WTC11 (cell line): ENCODE data around the gene TGDS. TPM values are rescaled to one million over a fixed set of nuclear protein-coding genes. Genes with fewer than 3 reads are reported as not detected.
"Not testable (repeated sequence)": the region's sequence is repeated elsewhere in the genome, so short reads cannot be mapped to it uniquely, and the experiment has no call there.

Experiments
- ATAC-seq: fragments of 200-7000 bp; cut with Tn5 transposase; 2 replicates; pipeline ENCODE4 v1.10.0; 2021; ENCODE audit warnings: mild to moderate bottlenecking, moderate library complexity
- CTCF ChIA-PET: fragments of 300-600 bp; sonication (Branson Sonifier 250); formaldehyde crosslinking; loops from one replicate; lab custom pipeline; 2021; ENCODE audit warnings: antibody characterized with exemption; lab: Charles Lee
- POLR2A ChIA-PET: fragments of 350-600 bp; sonication (Branson Sonifier 250); formaldehyde crosslinking; loops from one replicate; lab custom pipeline; 2021; ENCODE audit warnings: antibody characterized with exemption; lab: Charles Lee
- DNase-seq: peaks from one replicate; pipeline ENCODE4 v3.0.0; 2021; ENCODE audit warnings: low spot score
- H3K27ac Mint-ChIP-seq: 2 replicates; pipeline ENCODE4 v1.8.0; 2021; ENCODE audit warnings: mixed read lengths
- H3K27me3 Mint-ChIP-seq: 2 replicates; pipeline ENCODE4 v1.8.0; 2021; ENCODE audit warnings: low read depth, mild to moderate bottlenecking, moderate library complexity, mixed read lengths
- H3K36me3 Mint-ChIP-seq: 2 replicates; pipeline ENCODE4 v1.8.0; 2021; ENCODE audit warnings: mixed read lengths
- H3K4me1 Mint-ChIP-seq: 2 replicates; pipeline ENCODE4 v1.8.0; 2022; ENCODE audit warnings: mixed read lengths
- H3K4me3 Mint-ChIP-seq: 2 replicates; pipeline ENCODE4 v1.8.0; 2021; ENCODE audit warnings: mild to moderate bottlenecking, moderate library complexity, mixed read lengths
- H3K9me3 Mint-ChIP-seq: 2 replicates; pipeline ENCODE4 v1.8.0; 2021; ENCODE audit warnings: mixed read lengths
- CBFB ChIP-seq: sonication (generic); formaldehyde crosslinking; IDR thresholded peaks from 2 replicates; pipeline ENCODE4 v1.8.1; 2022; ENCODE audit warnings: mild to moderate bottlenecking, low read depth, missing genetic modification reagents
- CREM ChIP-seq: sonication (generic); formaldehyde crosslinking; IDR thresholded peaks from 2 replicates; pipeline ENCODE4 v1.8.1; 2022; ENCODE audit warnings: mild to moderate bottlenecking, missing genetic modification reagents, moderate library complexity
- E2F1 ChIP-seq: sonication (generic); formaldehyde crosslinking; IDR thresholded peaks from 2 replicates; pipeline ENCODE4 v1.8.0; 2022; ENCODE audit warnings: mild to moderate bottlenecking, missing genetic modification reagents
- ERG ChIP-seq: fragments of 250-450 bp; sonication (Bioruptor Pico); IDR thresholded peaks from 2 replicates; pipeline ENCODE4 v1.8.0; 2021; ENCODE audit warnings: mild to moderate bottlenecking
- FOXP4 ChIP-seq: sonication (generic); formaldehyde crosslinking; IDR thresholded peaks from 2 replicates; pipeline ENCODE4 v1.8.0; 2022; ENCODE audit warnings: mild to moderate bottlenecking, missing genetic modification reagents
- GTF2I ChIP-seq: fragments of 250-450 bp; sonication (Bioruptor Pico); conservative IDR thresholded peaks from 2 replicates; pipeline ENCODE4 v1.4.0; 2021; ENCODE audit warnings: mild to moderate bottlenecking
- MXD4 ChIP-seq: fragments of 250-450 bp; sonication (Bioruptor Pico); IDR thresholded peaks from 2 replicates; pipeline ENCODE4 v1.8.0; 2021; ENCODE audit warnings: mild to moderate bottlenecking, moderate library complexity, borderline replicate concordance
- NR3C1 ChIP-seq: sonication (generic); formaldehyde crosslinking; conservative IDR thresholded peaks from 2 replicates; pipeline ENCODE4 v1.8.1; 2023; ENCODE audit warnings: low read depth, mild to moderate bottlenecking, missing genetic modification reagents
- SMAD4 ChIP-seq: sonication (generic); formaldehyde crosslinking; IDR thresholded peaks from 2 replicates; pipeline ENCODE4 v1.8.0; 2022; ENCODE audit warnings: mild to moderate bottlenecking, missing genetic modification reagents
- TP53 ChIP-seq: sonication (generic); formaldehyde crosslinking; IDR thresholded peaks from 2 replicates; pipeline ENCODE4 v1.8.1; 2023; ENCODE audit warnings: mild to moderate bottlenecking, missing genetic modification reagents
- ZMAT4 ChIP-seq: fragments of 250-450 bp; sonication (Bioruptor Pico); IDR thresholded peaks from 2 replicates; pipeline ENCODE4 v1.9.0; 2021; ENCODE audit warnings: mild to moderate bottlenecking
- ZNF396 ChIP-seq: fragments of 250-450 bp; sonication (Bioruptor Pico); IDR thresholded peaks from 2 replicates; pipeline ENCODE4 v1.8.0; 2021; ENCODE audit warnings: mild to moderate bottlenecking, moderate library complexity, borderline replicate concordance
- total RNA-seq: library from RNA; stranded (reverse); gene quantifications from 3 replicates; pipeline ENCODE4 v1.2.3, GENCODE V29; 2021
- TF ChIP-seq, protein P1 (sequence below): sonication (generic); formaldehyde crosslinking; IDR thresholded peaks from 2 replicates; pipeline ENCODE4 v1.8.0; 2022; ENCODE audit warnings: missing genetic modification reagents
- TF ChIP-seq, protein P2 (sequence below): sonication (generic); formaldehyde crosslinking; conservative IDR thresholded peaks from 2 replicates; pipeline ENCODE4 v1.8.1; 2023; ENCODE audit warnings: mild to moderate bottlenecking, low read depth, missing genetic modification reagents, moderate library complexity
- TF ChIP-seq, protein P3 (sequence below): sonication (generic); formaldehyde crosslinking; IDR thresholded peaks from 2 replicates; pipeline ENCODE4 v1.8.1; 2023; ENCODE audit warnings: mild to moderate bottlenecking, missing genetic modification reagents

TGDS gene
- total RNA-seq, 1 experiment from 2014 or later, result 12.5 TPM

DNA sequence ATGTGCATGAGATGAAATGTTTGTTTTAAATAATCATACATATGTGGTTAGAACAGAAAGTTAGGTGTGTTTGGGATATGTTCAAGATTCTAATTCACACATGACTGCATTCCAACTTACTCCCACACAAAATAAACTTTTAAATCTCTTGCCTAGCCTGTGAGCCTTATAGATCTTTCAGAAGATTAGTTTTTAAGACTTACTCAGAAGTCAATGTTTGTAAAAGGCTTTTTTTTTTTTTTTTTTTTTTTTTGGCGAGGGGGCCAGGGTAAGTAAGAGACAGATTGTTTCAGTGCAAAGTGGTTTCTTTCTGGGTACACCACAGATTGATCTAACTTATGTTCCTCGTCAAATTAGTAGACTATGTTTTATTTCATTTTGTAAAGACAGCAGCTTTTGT, 44.8 kb upstream of the TGDS start (continued):
- TF ChIP-seq, protein P1, sequence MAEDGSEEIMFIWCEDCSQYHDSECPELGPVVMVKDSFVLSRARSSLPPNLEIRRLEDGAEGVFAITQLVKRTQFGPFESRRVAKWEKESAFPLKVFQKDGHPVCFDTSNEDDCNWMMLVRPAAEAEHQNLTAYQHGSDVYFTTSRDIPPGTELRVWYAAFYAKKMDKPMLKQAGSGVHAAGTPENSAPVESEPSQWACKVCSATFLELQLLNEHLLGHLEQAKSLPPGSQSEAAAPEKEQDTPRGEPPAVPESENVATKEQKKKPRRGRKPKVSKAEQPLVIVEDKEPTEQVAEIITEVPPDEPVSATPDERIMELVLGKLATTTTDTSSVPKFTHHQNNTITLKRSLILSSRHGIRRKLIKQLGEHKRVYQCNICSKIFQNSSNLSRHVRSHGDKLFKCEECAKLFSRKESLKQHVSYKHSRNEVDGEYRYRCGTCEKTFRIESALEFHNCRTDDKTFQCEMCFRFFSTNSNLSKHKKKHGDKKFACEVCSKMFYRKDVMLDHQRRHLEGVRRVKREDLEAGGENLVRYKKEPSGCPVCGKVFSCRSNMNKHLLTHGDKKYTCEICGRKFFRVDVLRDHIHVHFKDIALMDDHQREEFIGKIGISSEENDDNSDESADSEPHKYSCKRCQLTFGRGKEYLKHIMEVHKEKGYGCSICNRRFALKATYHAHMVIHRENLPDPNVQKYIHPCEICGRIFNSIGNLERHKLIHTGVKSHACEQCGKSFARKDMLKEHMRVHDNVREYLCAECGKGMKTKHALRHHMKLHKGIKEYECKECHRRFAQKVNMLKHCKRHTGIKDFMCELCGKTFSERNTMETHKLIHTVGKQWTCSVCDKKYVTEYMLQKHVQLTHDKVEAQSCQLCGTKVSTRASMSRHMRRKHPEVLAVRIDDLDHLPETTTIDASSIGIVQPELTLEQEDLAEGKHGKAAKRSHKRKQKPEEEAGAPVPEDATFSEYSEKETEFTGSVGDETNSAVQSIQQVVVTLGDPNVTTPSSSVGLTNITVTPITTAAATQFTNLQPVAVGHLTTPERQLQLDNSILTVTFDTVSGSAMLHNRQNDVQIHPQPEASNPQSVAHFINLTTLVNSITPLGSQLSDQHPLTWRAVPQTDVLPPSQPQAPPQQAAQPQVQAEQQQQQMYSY, result no peak

- H3K4me3 Mint-ChIP-seq, POLR2A ChIA-PET, H3K36me3 Mint-ChIP-seq, H3K27me3 Mint-ChIP-seq, H3K27ac Mint-ChIP-seq, ATAC-seq, H3K9me3 Mint-ChIP-seq, CTCF ChIA-PET, DNase-seq: not testable (repeated sequence)
- peaks cover 27% of the 10 kb centered on the region for H3K4me1 Mint-ChIP-seq
Observed at GRCh38 chr13:94637677-94638076, 41.7 kb upstream of the TGDS start.

- DNase-seq, result no peak
- POLR2A ChIA-PET, result no interaction called here
- Mint-ChIP-seq H3K27me3 (no peaks in the 10 kb centered on the region), H3K27ac (no peak overlapping the region), H3K4me1 (peaks cover 33% of the 10 kb centered on the region), H3K4me3 (no peak overlapping the region), H3K9me3 (peaks cover 5% of the 10 kb centered on the region), H3K36me3 (peaks cover 7% of the 10 kb centered on the region; the same call in 1 of the 2 replicates)
- CTCF ChIA-PET, result no interaction called here
- no peak for ATAC-seq
- TF ChIP-seq ERG, result no peak
- no peak for TF ChIP-seq ZMAT4 (CRISPR knock-in tag)
- TF ChIP-seq, protein P2, sequence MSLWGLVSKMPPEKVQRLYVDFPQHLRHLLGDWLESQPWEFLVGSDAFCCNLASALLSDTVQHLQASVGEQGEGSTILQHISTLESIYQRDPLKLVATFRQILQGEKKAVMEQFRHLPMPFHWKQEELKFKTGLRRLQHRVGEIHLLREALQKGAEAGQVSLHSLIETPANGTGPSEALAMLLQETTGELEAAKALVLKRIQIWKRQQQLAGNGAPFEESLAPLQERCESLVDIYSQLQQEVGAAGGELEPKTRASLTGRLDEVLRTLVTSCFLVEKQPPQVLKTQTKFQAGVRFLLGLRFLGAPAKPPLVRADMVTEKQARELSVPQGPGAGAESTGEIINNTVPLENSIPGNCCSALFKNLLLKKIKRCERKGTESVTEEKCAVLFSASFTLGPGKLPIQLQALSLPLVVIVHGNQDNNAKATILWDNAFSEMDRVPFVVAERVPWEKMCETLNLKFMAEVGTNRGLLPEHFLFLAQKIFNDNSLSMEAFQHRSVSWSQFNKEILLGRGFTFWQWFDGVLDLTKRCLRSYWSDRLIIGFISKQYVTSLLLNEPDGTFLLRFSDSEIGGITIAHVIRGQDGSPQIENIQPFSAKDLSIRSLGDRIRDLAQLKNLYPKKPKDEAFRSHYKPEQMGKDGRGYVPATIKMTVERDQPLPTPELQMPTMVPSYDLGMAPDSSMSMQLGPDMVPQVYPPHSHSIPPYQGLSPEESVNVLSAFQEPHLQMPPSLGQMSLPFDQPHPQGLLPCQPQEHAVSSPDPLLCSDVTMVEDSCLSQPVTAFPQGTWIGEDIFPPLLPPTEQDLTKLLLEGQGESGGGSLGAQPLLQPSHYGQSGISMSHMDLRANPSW (CRISPR knock-in tag), result no peak
- TF ChIP-seq SMAD4 (CRISPR knock-in tag), result no peak
- no peak for TF ChIP-seq CREM (CRISPR knock-in tag)
- TF ChIP-seq CBFB, result no peak
- no peak for TF ChIP-seq TP53 (CRISPR knock-in tag)
- no peak for TF ChIP-seq ZNF396 (CRISPR knock-in tag)
- TF ChIP-seq, protein P3, sequence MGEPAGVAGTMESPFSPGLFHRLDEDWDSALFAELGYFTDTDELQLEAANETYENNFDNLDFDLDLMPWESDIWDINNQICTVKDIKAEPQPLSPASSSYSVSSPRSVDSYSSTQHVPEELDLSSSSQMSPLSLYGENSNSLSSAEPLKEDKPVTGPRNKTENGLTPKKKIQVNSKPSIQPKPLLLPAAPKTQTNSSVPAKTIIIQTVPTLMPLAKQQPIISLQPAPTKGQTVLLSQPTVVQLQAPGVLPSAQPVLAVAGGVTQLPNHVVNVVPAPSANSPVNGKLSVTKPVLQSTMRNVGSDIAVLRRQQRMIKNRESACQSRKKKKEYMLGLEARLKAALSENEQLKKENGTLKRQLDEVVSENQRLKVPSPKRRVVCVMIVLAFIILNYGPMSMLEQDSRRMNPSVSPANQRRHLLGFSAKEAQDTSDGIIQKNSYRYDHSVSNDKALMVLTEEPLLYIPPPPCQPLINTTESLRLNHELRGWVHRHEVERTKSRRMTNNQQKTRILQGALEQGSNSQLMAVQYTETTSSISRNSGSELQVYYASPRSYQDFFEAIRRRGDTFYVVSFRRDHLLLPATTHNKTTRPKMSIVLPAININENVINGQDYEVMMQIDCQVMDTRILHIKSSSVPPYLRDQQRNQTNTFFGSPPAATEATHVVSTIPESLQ, result no peak
- no peak for TF ChIP-seq NR3C1
- no peak for TF ChIP-seq MXD4 (CRISPR knock-in tag)
- no peak for TF ChIP-seq GTF2I (CRISPR knock-in tag)
- TF ChIP-seq E2F1 (CRISPR knock-in tag), result no peak
- no peak for TF ChIP-seq FOXP4
Observed at GRCh38 chr13:94636942-94637578, 41.1 kb upstream of the TGDS start.
